D341Med (cell line): Measurements from ENCODE around the gene HFE.
"Not testable (repeated sequence)": the region's sequence is repeated elsewhere in the genome, so short reads cannot be mapped to it uniquely, and the experiment has no call there.

Experiments
- DNase-seq: peaks from one replicate; pipeline ENCODE4 v3.0.0; 2012; ENCODE audit warnings: low spot score

The HFE gene

DNA sequence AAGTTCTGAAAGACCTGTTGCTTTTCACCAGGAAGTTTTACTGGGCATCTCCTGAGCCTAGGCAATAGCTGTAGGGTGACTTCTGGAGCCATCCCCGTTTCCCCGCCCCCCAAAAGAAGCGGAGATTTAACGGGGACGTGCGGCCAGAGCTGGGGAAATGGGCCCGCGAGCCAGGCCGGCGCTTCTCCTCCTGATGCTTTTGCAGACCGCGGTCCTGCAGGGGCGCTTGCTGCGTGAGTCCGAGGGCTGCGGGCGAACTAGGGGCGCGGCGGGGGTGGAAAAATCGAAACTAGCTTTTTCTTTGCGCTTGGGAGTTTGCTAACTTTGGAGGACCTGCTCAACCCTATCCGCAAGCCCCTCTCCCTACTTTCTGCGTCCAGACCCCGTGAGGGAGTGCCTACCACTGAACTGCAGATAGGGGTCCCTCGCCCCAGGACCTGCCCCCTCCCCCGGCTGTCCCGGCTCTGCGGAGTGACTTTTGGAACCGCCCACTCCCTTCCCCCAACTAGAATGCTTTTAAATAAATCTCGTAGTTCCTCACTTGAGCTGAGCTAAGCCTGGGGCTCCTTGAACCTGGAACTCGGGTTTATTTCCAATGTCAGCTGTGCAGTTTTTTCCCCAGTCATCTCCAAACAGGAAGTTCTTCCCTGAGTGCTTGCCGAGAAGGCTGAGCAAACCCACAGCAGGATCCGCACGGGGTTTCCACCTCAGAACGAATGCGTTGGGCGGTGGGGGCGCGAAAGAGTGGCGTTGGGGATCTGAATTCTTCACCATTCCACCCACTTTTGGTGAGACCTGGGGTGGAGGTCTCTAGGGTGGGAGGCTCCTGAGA is at the start of gene HFE:
TSS of gene HFE (plus strand) at position 146 of the 832 bp plus-strand sequence. CDS start at position 158, 12 bp downstream.
- no peak for DNase-seq

GRCh38 chr6:26041946-26042345 is 45.3 kb upstream of the HFE start:
- no peak for DNase-seq

DNA sequence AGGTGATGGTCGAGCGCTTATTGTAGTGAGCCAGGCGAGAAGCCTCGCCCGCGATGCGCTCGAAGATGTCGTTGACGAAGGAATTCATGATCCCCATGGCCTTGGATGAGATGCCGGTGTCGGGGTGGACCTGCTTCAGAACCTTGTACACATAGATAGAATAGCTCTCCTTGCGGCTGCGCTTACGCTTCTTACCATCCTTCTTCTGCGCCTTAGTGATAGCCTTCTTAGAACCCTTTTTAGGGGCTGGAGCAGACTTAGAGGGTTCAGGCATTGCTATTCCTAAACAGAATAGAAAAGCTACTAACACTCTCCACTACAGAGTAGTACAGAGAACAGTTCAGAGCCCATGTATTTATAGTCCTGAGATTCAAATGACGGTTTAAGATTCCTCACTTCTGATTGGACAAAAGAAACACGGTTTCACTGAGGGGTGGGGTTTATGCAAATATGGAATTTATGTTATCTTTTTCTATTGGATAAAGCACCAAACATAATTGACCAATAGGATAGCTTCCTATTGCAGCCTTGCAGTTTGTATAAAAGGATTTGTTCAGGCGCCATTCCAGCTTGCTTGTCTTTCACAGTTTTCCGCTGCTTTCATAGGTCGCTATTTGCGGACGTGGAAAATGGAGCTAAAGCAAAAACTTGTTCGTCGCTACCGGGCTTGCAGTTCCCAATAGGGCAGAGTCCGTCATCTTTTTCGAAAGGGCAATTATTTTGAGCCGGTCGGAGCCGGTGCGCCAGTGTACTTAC is 43.7 kb upstream of the HFE start:
- DNase-seq = no peak

- no peak for DNase-seq
Observed at GRCh38 chr6:26044140-26045064, 42.8 kb upstream of the HFE start.

- no peak for DNase-seq
Observed at GRCh38 chr6:26045065-26045927, 41.9 kb upstream of the HFE start.

GRCh38 chr6:26045928-26046368 is 41.3 kb upstream of the HFE start:
- no peak for DNase-seq

GRCh38 chr6:26047329-26047728 is 39.9 kb upstream of the HFE start:
- not testable (repeated sequence) for DNase-seq

DNA sequence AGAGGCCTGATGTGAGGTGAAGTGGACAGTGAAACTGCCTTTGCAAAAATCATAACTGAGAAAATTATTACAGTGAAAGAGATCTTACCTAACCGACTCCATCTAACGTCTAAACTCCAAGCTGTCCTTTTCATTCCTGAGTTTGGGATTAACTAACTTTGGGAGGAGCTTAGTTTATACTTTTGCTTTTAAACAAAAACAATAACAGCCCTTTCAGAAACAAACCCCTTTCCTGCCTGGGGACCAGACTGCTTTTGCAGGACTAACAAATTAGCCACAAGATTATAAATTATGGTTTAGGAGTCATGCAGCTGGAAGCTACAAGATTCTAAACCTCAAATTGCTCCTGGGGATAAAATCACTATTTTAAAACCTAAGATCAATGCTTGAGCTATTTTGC is 38.6 kb upstream of the HFE start:
- DNase-seq = no peak

GRCh38 chr6:26051665-26052310 is 35.4 kb upstream of the HFE start:
- no peak for DNase-seq

DNA sequence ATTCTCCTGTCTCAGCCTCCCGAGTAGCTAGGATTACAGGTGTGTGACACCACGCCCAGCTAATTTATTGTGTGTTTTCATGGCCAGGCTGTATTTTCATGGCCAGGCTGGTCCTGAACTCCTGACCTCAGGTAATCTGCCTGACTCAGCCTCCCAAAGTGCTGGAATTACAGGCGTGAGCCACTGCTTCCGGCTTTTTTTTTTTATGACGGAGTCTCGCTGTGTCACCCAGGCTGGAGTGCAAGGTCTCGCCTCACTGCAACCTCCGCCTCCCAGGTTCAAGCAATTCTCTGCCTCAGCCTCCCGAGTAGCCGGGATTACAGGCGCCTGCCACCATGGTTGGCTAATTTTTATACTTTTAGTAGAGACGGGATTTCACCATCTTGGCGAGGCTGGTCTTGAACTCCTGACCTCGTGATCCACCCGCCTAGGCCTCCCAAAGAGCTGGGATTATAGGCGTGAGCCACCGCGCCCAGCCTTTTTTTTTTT is 34.4 kb upstream of the HFE start:
- not testable (repeated sequence) for DNase-seq

- DNase-seq = no peak
Observed at GRCh38 chr6:26053992-26054780, 33.0 kb upstream of the HFE start.

DNA sequence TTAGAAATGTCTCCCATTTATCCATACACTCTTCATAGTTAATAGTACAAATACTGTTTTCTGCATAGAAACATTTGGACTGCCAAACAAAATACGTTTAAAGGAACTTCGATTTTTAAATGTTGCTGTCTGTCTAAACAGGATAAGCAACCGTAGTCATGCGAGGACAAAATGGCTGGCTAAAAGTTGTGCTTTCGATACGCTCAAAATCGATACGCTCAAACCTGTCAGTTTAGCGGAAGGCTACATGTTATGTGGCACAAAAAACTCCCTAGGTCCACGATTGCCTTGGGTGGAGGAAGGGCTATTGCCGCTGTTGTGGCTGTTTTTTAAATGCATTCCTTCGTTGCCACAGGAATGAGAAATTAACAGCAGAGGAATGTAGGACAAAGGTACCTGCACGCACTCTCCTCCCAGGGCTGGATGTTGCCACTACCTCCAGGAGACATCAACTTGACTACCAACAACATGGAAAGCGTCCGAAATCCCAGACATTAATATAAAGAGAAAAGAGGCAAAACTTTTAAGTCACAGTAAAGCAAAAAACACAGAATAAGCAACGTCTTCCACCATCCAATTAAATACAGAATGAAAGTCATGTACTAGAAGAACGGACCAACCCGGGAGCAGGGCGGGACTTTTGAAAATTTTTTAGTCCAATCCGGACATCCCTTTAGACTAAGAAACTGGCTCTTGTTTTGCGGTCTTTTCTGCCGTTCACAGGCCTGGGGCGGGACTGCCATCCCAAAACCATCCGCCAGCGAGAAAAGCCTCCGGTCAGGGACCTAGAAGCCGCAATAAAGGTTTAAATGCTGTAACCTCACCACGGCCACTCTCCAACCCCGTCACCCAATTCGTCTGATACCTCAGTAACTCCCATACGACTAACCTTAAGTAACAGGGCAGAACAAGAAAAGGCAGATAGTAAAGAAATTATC is 32.2 kb upstream of the HFE start:
- peak; percentile 76 for DNase-seq

- DNase-seq = peak; percentile 94
Observed at GRCh38 chr6:26055719-26056582, 31.3 kb upstream of the HFE start.

- DNase-seq = peak; percentile 45
Observed at GRCh38 chr6:26056583-26057350, 30.5 kb upstream of the HFE start.

GRCh38 chr6:26057899-26058298 is 29.3 kb upstream of the HFE start:
- DNase-seq = no peak

GRCh38 chr6:26058477-26059033 is 28.7 kb upstream of the HFE start:
- DNase-seq = not testable (repeated sequence)
